GM12865 (cell line): ENCODE results near the gene USH2A.
A peak's percentile ranks its signal among the peaks of the same experiment; 100 is the strongest.

ENCODE experiments used
- DNase-seq: peaks from one replicate; pipeline ENCODE4 v3.0.0; 2010; ENCODE audit warnings: low read depth
- H3K4me3 ChIP-seq: 2 replicates; pipeline ENCODE4 v1.5.1; 2011; ENCODE audit warnings: mild to moderate bottlenecking, low read depth, low read length, control low read depth
- CTCF ChIP-seq: IDR thresholded peaks from 2 replicates; pipeline ENCODE4 v1.5.1; 2011; ENCODE audit warnings: low read length, control low read depth, low read depth, inconsistent platforms; ENCODE audit not compliant: insufficient read depth; ENCODE audit errors: missing control alignments

USH2A gene

GRCh38 chr1:215835951-215836350 lies 587.3 kb downstream of the USH2A start:
- H3K4me3 ChIP-seq: no peak overlapping the region
- no peak for TF ChIP-seq CTCF
- no peak for DNase-seq

- TF ChIP-seq CTCF: no peak
- no peak for DNase-seq
Measured at GRCh38 chr1:215833941-215834729, 589.1 kb downstream of the USH2A start.

GRCh38 chr1:215830226-215830810 lies 592.9 kb downstream of the USH2A start:
- no peak for TF ChIP-seq CTCF
- DNase-seq: no peak
- H3K4me3 ChIP-seq: no peak overlapping the region

More at GRCh38 chr1:215833941-215834729, 589.1 kb downstream of the USH2A start:
- no peak overlapping the region for H3K4me3 ChIP-seq

- H3K4me3 ChIP-seq: no peak overlapping the region
- TF ChIP-seq CTCF: no peak
- DNase-seq: no peak
Measured at GRCh38 chr1:215825056-215825455, 598.2 kb downstream of the USH2A start.

DNA sequence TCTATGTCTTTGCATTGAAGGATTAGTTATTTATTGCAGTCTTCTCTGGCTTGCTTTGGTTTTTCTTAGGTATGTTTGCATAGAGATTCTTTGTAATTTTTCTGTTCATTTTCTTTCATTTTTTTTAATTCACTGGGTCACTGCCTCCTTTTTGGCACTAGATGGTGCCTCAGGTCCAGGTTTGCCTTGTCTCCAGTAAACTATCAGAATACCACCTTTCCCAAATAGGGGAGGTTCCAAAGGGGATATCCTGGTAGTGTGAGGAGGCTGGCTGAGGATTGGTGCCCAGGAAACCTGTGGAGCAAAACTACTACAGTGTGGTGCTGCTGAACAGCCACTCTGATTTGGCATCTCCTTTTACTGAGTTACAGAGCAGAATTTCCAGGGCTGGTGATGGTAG lies 599.0 kb downstream of the USH2A start:
- no peak overlapping the region for H3K4me3 ChIP-seq
- TF ChIP-seq CTCF: peak; percentile 17
- peak; percentile 1 for DNase-seq

GRCh38 chr1:215819114-215819513 lies 604.1 kb downstream of the USH2A start:
- DNase-seq: no peak
- no peak overlapping the region for H3K4me3 ChIP-seq
- TF ChIP-seq CTCF: no peak
